Upper lobe of right lung (tissue), 1 donor: ENCODE measurements around the gene GEMIN2. TPM values are rescaled to one million over a fixed set of nuclear protein-coding genes. Genes with fewer than 3 reads are reported as not detected.
"Not testable (repeated sequence)": the region's sequence is repeated elsewhere in the genome, so short reads cannot be mapped to it uniquely, and the experiment has no call there.

Source experiments
- ATAC-seq: fragments of 200-7000 bp; cut with Tn5 transposase; one replicate; pipeline ENCODE4 v1.9.1; 2020; ENCODE audit warnings: mild to moderate bottlenecking, moderate library complexity
- DNase-seq: peaks from one replicate; pipeline ENCODE4 v3.0.0-alpha.2; 2020
- H3K27ac ChIP-seq: fragments of 200-600 bp; one replicate; pipeline ENCODE4 v1.8.0; 2022
- H3K27me3 ChIP-seq: fragments of 200-600 bp; one replicate; pipeline ENCODE4 v1.8.0; 2022; ENCODE audit warnings: mild to moderate bottlenecking
- H3K36me3 ChIP-seq: fragments of 200-600 bp; one replicate; pipeline ENCODE4 v1.8.0; 2022
- H3K4me1 ChIP-seq: fragments of 200-600 bp; one replicate; pipeline ENCODE4 v1.8.0; 2022
- H3K4me3 ChIP-seq: fragments of 200-600 bp; one replicate; pipeline ENCODE4 v1.8.0; 2022; ENCODE audit warnings: mild to moderate bottlenecking
- H3K9me3 ChIP-seq: fragments of 200-600 bp; one replicate; pipeline ENCODE4 v1.8.0; 2022
- intact Hi-C: fragments of 100-400 bp; cut with DNase I; formaldehyde crosslinking; loops from one replicate; pipeline ENCODE4 v1.11.0; 2022
- total RNA-seq: library from RNA; stranded (reverse); fragmentation: NEBNext Ultra II Directional; extraction: Animal tissue kit (Norgen Biotek cat#: 25700); gene quantifications from one replicate; pipeline ENCODE4 v1.2.1, GENCODE V29; 2021
- TF ChIP-seq, protein P1 (sequence below): fragments of 200-600 bp; IDR thresholded peaks from one replicate; pipeline ENCODE4 v1.8.0; 2022; ENCODE audit warnings: antibody characterized with exemption
- donor health status: DM: no; HTN: yes; CAD: no; lungs with severe emphysema.

The GEMIN2 gene
- total RNA-seq, 1 donor from 2014 or later, result 8.5 TPM

- intact Hi-C loops, result no loop called here
- Histone ChIP-seq H3K4me3 (no peak overlapping the region), H3K9me3 (no peaks in the 10 kb centered on the region), H3K4me1 (peaks cover 19% of the 10 kb centered on the region), H3K27ac (no peak overlapping the region), H3K27me3 (no peaks in the 10 kb centered on the region), H3K36me3 (no peaks in the 10 kb centered on the region)
- DNase-seq (no peak), ATAC-seq (no peak)
- TF ChIP-seq, protein P1, sequence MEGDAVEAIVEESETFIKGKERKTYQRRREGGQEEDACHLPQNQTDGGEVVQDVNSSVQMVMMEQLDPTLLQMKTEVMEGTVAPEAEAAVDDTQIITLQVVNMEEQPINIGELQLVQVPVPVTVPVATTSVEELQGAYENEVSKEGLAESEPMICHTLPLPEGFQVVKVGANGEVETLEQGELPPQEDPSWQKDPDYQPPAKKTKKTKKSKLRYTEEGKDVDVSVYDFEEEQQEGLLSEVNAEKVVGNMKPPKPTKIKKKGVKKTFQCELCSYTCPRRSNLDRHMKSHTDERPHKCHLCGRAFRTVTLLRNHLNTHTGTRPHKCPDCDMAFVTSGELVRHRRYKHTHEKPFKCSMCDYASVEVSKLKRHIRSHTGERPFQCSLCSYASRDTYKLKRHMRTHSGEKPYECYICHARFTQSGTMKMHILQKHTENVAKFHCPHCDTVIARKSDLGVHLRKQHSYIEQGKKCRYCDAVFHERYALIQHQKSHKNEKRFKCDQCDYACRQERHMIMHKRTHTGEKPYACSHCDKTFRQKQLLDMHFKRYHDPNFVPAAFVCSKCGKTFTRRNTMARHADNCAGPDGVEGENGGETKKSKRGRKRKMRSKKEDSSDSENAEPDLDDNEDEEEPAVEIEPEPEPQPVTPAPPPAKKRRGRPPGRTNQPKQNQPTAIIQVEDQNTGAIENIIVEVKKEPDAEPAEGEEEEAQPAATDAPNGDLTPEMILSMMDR, result no peak
Measured at GRCh38 chr14:39108791-39109190, 5.3 kb upstream of the GEMIN2 start.

- intact Hi-C loops, result no loop called here
- no peak overlapping the region for H3K4me3 ChIP-seq
- TF ChIP-seq, protein P1, result no peak
- H3K27ac ChIP-seq, result no peak overlapping the region
- no peaks in the 10 kb centered on the region for H3K36me3 ChIP-seq
- ATAC-seq, result no peak
- H3K4me1 ChIP-seq, result peaks cover 18% of the 10 kb centered on the region
- no peaks in the 10 kb centered on the region for H3K9me3 ChIP-seq
- H3K27me3 ChIP-seq, result no peaks in the 10 kb centered on the region
- no peak for DNase-seq
Measured at GRCh38 chr14:39109893-39110715, 4.0 kb upstream of the GEMIN2 start.

DNA sequence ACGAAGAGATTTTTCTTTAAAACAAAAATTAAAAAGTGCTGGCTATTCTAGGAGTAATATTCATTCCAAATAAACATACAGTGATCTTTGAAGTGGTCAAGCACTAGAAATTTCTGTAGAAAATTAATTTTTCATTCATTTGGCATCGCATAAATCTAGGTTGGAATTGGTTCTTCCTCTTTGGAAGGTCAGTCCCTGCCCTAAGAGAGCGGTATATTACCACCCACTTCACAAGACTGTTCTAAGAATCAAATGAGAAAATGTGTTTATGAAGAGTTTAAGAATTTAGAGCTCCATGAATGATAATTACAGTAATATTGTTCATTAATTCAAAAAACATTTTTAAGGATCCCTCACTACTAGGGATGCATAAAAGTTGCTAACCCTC, 444 bp upstream of the GEMIN2 start:
- TF ChIP-seq, protein P1, result no peak
- Histone ChIP-seq H3K4me1 (peaks cover 13% of the 10 kb centered on the region), H3K36me3 (peaks cover 16% of the 10 kb centered on the region), H3K9me3 (no peaks in the 10 kb centered on the region), H3K4me3 (peak overlapping the region; percentile 85), H3K27ac (peak overlapping the region; percentile 82), H3K27me3 (no peaks in the 10 kb centered on the region)
- intact Hi-C loops, result no loop called here
- no peak for DNase-seq
- no peak for ATAC-seq

DNA sequence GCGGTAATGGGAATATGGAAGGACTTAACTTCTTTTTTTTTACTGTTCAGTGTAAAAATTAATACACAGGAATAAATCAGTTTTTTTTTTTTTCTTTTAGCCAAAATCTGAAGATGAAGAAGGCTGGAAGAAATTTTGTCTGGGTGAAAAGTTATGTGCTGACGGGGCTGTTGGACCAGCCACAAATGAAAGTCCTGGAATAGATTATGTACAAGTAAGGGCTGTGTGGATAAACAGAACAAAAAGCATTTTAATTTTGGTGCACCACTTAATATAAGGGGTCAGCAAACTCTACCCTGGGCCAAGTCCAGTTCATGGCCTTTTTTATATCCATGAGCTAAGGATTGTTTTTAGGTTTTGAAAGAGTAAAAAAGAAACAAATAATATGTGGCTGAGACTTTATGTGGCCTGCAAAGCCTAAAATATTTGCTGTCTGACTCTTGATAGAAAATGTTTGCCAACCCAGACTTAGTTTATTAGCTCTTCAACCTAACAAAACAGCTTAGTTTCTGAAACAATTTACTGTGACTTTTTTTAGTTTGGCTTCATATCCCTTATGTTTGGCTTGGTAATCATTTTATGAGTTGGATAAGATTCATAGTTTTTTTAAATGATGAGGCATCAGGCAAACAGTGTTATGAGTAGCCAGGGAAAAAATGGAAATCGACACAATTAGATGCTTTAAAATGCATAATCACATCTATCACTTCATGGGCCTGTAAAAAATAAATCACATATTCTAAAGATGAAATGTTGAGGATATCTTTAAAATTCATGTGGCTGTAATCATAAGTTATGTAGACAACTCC, 8.4 kb downstream of the GEMIN2 start:
- H3K27me3 ChIP-seq, result no peaks in the 10 kb centered on the region
- ATAC-seq (no peak), DNase-seq (no peak)
- no peaks in the 10 kb centered on the region for H3K9me3 ChIP-seq
- H3K27ac ChIP-seq, result peak overlapping the region; percentile 19
- peaks cover 4% of the 10 kb centered on the region for H3K4me1 ChIP-seq
- peaks cover 83% of the 10 kb centered on the region for H3K36me3 ChIP-seq
- no peak overlapping the region for H3K4me3 ChIP-seq
- intact Hi-C loops, result no loop called here
- TF ChIP-seq, protein P1, result no peak

DNA sequence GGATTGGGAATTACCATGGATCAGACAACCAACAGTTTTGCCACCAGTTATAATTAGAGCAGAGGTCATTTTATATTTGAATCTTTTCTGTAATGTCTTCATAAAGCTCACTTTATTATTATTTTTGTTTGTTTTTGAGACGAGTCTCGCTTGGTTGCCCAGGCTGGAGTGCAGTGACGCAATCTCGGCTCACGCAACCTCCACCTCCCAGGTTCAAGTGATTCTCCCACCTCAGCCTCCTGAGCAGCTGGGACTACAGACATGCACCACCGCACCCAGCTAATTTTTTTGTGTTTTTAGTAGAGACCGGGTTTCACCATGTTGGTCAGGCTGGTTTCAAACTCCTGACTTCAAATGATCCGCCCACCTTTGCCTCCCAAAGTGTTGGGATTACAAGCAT, 23.7 kb downstream of the GEMIN2 start:
- H3K9me3 ChIP-seq, ATAC-seq, H3K27ac ChIP-seq, intact Hi-C loops, H3K4me1 ChIP-seq, DNase-seq, H3K27me3 ChIP-seq, H3K4me3 ChIP-seq: not testable (repeated sequence)
- H3K36me3 ChIP-seq, result peaks cover 51% of the 10 kb centered on the region

DNA sequence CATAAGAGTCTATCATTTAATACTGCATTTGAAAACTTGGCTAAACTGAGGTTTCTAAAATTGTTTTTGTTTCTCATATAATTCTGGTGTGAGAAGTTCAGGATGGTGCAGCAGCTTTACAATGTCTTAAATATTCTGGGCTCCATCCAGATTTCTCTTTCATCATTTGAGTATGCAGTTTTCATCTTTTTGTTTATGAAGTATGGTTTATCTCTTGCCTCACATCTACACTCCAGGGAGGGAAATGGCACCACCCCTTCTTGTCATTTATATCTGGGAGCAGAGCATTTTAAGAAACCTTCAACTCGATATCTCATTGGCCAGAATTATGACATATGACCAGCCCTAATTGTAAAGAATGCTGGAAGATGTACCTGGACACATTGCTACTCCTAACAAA, 24.3 kb downstream of the GEMIN2 start:
- TF ChIP-seq, protein P1, result no peak
- intact Hi-C loops, result no loop called here
- Histone ChIP-seq H3K9me3 (no peaks in the 10 kb centered on the region), H3K4me3 (no peak overlapping the region), H3K27me3 (no peaks in the 10 kb centered on the region), H3K36me3 (peaks cover 47% of the 10 kb centered on the region), H3K4me1 (no peaks in the 10 kb centered on the region), H3K27ac (no peak overlapping the region)
- ATAC-seq (no peak), DNase-seq (no peak)
